T-helper 1 cell treated with Interleukin-12 subunit alpha and Interleukin-12 subunit beta and Interleukin-4 antibody, amounts not matched to agents 30 μg/mL and 1 μg/mL, for 36 hours (primary cell): Measurements from ENCODE around the gene TNFAIP3.

ENCODE experiments used
- H3K27ac Mint-ChIP-seq: one replicate; pipeline ENCODE4 v1.8.0; 2021; ENCODE audit warnings: mild to moderate bottlenecking, mixed read lengths
- H3K27me3 Mint-ChIP-seq: one replicate; pipeline ENCODE4 v1.8.0; 2021; ENCODE audit warnings: low read depth, mixed read lengths
- H3K36me3 Mint-ChIP-seq: one replicate; pipeline ENCODE4 v1.8.0; 2021; ENCODE audit warnings: low read depth, mixed read lengths
- H3K4me1 Mint-ChIP-seq: one replicate; pipeline ENCODE4 v1.8.0; 2021; ENCODE audit warnings: low read depth, mixed read lengths
- H3K4me3 Mint-ChIP-seq: one replicate; pipeline ENCODE4 v1.8.0; 2021; ENCODE audit warnings: mild to moderate bottlenecking, moderate library complexity, mixed read lengths
- H3K9me3 Mint-ChIP-seq: one replicate; pipeline ENCODE4 v1.8.0; 2021; ENCODE audit warnings: mixed read lengths

The TNFAIP3 gene

DNA sequence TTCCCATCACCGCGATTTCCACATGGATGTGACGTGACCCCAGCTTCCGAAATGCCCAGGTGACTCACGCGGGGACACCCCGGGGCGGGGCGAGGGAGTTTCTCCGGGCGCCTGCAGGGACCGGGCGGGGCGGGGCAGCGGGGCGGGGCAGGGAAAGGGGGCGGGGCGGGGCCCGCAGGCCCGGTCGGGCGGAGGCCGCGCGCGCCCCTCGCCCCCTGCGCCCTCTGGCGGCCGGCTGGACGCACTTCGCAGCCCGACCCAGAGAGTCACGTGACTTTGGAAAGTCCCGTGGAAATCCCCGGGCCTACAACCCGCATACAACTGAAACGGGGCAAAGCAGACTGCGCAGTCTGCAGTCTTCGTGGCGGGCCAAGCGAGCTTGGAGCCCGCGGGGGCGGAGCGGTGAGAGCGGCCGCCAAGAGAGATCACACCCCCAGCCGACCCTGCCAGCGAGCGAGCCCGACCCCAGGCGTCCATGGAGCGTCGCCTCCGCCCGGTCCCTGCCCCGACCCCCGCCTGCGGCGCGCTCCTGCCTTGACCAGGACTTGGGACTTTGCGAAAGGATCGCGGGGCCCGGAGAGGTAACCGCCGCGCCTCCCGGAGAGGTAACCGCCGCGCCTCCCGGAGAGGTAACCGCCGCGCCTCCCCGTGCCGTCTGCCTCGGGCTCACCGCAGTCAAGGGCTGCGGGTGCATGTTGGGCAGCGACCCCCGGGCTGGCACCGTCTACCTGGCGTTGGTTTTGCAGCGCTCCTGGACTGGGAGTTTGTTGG lies at the start of gene TNFAIP3:
TSS of gene TNFAIP3 (plus strand) at position 346 of the 771 bp plus-strand sequence. CDS start 3,969 bp downstream, outside the sequence.
- Mint-ChIP-seq H3K27me3 (no peaks in the 10 kb centered on the region), H3K27ac (peak within 1 kb of the TSS; percentile 87), H3K36me3 (peaks cover 45% of the 10 kb centered on the region), H3K4me1 (peaks cover 39% of the 10 kb centered on the region), H3K9me3 (no peaks in the 10 kb centered on the region), H3K4me3 (peak within 1 kb of the TSS; percentile 90)

DNA sequence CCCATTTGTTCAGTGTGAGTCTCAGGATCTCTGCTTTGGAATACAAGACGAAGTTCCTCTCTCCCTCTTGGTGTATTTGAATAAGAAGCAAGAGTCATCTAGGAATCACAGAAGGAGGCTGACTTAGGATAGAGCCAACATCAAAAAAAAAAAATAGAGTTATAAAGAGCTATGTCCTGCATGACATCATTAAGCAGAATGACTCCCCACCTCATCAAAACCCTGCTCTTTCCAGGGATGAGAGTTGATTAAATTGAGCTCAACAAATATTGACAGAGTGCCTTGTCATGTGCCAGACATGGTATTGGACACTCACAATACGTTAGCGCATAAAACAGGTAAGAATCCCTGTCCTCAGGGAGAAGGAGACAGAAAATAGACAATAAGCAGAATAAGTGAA lies 48.6 kb upstream of the TNFAIP3 start:
- H3K9me3 Mint-ChIP-seq: no peaks in the 10 kb centered on the region
- H3K36me3 Mint-ChIP-seq: peaks cover 3% of the 10 kb centered on the region
- peak overlapping the region; percentile 79 for H3K27ac Mint-ChIP-seq
- peaks cover 54% of the 10 kb centered on the region for H3K4me1 Mint-ChIP-seq
- no peaks in the 10 kb centered on the region for H3K27me3 Mint-ChIP-seq
- H3K4me3 Mint-ChIP-seq: peak overlapping the region; percentile 3

DNA sequence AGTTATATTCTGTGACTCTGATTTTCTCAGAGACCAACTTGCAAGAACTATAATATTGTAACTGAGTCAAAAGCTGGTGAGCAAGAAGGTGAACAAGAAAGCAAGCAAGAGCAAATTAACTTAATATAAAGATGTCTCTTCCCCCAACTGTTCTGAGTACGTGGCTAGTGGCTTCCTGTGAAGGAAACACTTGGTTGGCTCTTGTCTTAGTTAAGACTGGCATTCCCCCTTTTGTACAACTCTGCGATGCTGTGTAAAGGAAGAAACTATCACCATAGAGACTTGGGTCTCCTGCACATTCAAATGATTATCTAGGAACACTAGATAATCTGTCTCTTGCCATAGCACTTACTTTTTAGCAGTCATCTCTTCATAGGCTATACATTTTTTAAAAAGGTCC lies 47.3 kb upstream of the TNFAIP3 start:
- peak overlapping the region; percentile 93 for H3K27ac Mint-ChIP-seq
- peak overlapping the region; percentile 58 for H3K4me3 Mint-ChIP-seq
- no peaks in the 10 kb centered on the region for H3K9me3 Mint-ChIP-seq
- peaks cover 3% of the 10 kb centered on the region for H3K36me3 Mint-ChIP-seq
- H3K27me3 Mint-ChIP-seq: no peaks in the 10 kb centered on the region
- H3K4me1 Mint-ChIP-seq: peaks cover 66% of the 10 kb centered on the region

DNA sequence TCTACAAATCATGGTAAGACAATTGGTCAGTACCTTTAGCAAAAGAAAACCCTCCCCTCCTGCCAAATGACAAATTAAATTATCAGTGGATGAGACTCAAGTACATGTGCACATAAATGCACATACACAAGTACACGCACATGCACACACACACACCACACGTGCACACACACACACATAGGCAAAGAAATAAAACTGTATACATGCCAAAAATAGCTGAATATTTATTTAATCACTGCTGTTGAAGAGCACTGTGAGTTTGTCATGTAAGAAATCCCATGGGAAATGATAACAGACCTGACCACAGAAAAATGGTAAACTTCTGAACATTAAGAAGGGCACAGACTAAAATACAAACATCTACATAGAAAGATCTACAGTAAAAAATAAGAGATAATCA lies 46.6 kb upstream of the TNFAIP3 start:
- Mint-ChIP-seq H3K4me1 (peaks cover 72% of the 10 kb centered on the region), H3K4me3 (no peak overlapping the region), H3K36me3 (peaks cover 3% of the 10 kb centered on the region)

DNA sequence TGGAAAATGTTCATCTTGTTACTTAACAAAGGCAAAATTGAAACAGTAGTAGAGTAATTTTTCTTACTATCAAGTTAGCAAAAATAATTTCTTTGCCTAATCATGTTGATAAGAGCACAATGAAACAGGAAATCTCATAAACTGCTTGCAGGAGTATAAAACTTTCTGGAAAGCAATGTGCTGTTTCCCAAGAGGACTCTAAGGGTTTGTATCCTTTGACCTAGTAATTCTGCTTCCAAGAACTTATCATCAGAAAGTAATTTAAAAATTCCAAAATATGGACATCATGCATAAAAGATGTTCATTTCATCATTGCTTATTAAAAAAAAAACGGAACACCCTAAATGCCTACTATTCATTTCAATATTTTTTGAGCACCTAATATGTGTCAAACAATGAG lies 46.1 kb upstream of the TNFAIP3 start:
- Mint-ChIP-seq H3K4me3 (no peak overlapping the region), H3K27ac (peak overlapping the region; percentile 93)

More for the DNA sequence above, 46.6 kb upstream of the TNFAIP3 start:
- Mint-ChIP-seq H3K27me3 (no peaks in the 10 kb centered on the region), H3K27ac (peak overlapping the region; percentile 93), H3K9me3 (no peaks in the 10 kb centered on the region)

DNA sequence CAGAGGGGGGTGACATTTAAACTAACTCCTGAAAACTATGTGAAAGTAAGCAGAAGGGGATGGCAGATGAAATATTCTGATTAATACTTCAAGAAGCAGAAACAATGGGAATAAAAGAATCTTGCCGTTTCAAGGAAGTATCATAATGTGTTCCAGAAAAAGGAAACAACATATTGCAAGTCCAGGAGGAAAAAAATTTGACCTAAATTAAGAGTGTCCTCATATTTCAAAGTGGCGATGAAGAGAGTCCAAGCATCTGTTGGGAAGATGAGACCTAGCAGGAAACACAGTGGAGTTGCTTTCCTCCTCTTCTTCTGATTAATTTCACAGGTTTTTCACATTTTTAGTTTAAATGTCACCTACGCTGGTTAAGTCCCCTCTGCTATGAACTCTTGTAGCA lies 45.6 kb upstream of the TNFAIP3 start:
- no peak overlapping the region for H3K4me3 Mint-ChIP-seq
- H3K36me3 Mint-ChIP-seq: no peaks in the 10 kb centered on the region
- no peaks in the 10 kb centered on the region for H3K27me3 Mint-ChIP-seq
- no peaks in the 10 kb centered on the region for H3K9me3 Mint-ChIP-seq
- H3K27ac Mint-ChIP-seq: peak overlapping the region; percentile 13
- peaks cover 66% of the 10 kb centered on the region for H3K4me1 Mint-ChIP-seq

More for the DNA sequence above, 46.1 kb upstream of the TNFAIP3 start:
- H3K4me1 Mint-ChIP-seq: peaks cover 69% of the 10 kb centered on the region
- H3K27me3 Mint-ChIP-seq: no peaks in the 10 kb centered on the region
- H3K36me3 Mint-ChIP-seq: peaks cover 3% of the 10 kb centered on the region
- no peaks in the 10 kb centered on the region for H3K9me3 Mint-ChIP-seq

DNA sequence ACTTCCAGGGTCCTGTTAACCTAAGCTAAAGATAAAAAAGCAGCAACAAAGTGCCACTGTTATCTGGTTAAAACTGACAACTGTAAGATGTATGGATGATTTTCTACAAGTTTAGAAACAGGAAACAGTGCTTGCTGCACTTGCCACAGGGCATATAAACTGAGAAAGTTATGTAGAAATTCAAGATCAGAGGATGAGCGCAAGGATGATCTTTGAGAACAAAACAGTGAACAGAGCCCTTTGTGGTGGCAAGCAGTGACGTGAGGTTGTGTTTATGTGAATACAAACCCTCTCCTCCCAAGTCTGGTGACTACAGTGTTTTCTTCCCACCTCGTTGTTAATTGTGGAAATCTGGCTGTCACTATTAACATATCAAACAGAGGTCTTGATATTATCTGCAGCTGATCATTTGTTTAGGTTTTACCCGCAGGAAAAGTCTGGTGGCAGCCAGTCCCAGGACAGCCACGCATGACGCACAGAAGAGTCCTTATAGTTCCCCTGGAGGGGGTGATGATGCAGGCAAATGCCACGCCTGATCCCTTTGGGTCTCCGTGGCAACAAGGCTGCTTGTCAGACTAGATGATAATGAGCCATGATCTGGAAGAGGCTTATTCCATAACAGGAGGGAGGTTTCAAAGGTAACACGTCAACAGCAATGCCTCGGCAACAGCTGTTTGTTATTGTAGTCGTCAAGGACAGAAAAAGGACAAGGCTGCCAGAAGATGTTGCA lies 43.1 kb upstream of the TNFAIP3 start:
- Mint-ChIP-seq H3K27ac (peak overlapping the region; percentile 99), H3K9me3 (peaks cover under 1% of the 10 kb centered on the region), H3K4me3 (peak overlapping the region; percentile 76), H3K27me3 (no peaks in the 10 kb centered on the region), H3K4me1 (peaks cover 64% of the 10 kb centered on the region), H3K36me3 (no peaks in the 10 kb centered on the region)

DNA sequence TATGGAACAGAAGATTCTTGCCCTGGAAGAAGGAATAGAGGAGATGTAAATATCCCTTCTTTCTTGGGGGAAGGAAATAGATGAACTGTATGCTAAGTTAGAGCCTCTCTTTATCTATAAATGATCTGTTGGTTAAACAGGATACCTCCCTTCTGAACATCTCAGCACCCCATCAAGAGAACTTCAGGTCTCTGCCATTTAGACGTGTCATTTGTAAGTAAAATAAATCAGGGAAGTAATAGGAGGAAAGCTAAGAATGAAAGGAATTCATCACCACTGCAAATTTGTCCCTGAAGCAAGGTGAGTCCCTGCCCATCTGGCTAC lies 42.5 kb upstream of the TNFAIP3 start:
- H3K9me3 Mint-ChIP-seq: peaks cover 6% of the 10 kb centered on the region
- H3K4me1 Mint-ChIP-seq: peaks cover 68% of the 10 kb centered on the region
- peak overlapping the region; percentile 76 for H3K4me3 Mint-ChIP-seq
- H3K36me3 Mint-ChIP-seq: no peaks in the 10 kb centered on the region
- H3K27me3 Mint-ChIP-seq: no peaks in the 10 kb centered on the region
- peak overlapping the region; percentile 99 for H3K27ac Mint-ChIP-seq

DNA sequence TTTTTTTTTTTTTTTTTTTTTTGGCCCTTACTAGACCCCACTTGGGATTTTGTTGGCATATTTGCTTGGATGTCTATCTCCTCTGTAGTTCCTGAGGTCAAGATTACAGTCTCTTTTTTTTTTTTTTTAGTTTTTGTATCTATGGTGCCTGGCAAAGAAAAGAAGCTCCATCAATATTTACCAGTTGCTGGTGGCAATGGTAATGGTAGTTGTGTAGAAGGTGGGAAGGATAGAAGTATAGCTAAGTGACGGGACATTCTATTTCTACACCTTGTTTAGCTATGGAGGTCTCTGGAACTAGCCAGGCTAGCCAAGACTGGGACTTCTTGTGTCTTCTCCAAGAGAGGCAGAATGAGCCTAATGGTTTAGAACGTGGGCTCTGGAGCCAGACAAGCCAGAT lies 42.2 kb upstream of the TNFAIP3 start:
- no peaks in the 10 kb centered on the region for H3K27me3 Mint-ChIP-seq
- H3K36me3 Mint-ChIP-seq: no peaks in the 10 kb centered on the region
- H3K4me3 Mint-ChIP-seq: no peak overlapping the region
- peak overlapping the region; percentile 99 for H3K27ac Mint-ChIP-seq
- peaks cover 6% of the 10 kb centered on the region for H3K9me3 Mint-ChIP-seq
- peaks cover 68% of the 10 kb centered on the region for H3K4me1 Mint-ChIP-seq

DNA sequence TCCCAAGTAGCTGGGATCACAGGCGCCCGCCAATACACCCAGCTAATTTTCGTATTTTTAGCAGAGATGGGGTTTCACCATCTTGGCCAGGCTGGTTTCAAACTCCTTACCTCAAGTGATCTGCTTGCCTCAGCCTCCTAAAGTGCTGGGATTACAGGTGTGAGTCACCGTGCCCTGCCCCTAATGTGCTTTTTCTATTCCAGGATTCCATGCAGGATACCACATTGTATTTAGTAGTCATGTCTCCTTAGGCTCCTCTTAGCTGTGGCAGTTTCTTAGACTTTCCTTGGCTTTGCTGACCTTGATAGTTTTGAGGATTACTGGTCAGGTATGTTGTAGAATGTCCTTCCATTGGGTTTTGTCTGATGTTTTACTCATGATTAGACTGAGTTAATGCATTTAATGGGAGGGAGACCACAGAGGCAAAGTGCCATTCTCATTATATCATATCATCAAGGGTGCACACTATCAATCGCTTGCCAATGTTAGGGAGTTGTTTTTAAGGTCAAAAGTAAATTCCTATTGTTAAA lies 39.6 kb upstream of the TNFAIP3 start:
- H3K4me1 Mint-ChIP-seq: peaks cover 67% of the 10 kb centered on the region
- no peaks in the 10 kb centered on the region for H3K27me3 Mint-ChIP-seq
- H3K36me3 Mint-ChIP-seq: no peaks in the 10 kb centered on the region
- H3K4me3 Mint-ChIP-seq: no peak overlapping the region
- peaks cover 6% of the 10 kb centered on the region for H3K9me3 Mint-ChIP-seq
- H3K27ac Mint-ChIP-seq: peak overlapping the region; percentile 93

DNA sequence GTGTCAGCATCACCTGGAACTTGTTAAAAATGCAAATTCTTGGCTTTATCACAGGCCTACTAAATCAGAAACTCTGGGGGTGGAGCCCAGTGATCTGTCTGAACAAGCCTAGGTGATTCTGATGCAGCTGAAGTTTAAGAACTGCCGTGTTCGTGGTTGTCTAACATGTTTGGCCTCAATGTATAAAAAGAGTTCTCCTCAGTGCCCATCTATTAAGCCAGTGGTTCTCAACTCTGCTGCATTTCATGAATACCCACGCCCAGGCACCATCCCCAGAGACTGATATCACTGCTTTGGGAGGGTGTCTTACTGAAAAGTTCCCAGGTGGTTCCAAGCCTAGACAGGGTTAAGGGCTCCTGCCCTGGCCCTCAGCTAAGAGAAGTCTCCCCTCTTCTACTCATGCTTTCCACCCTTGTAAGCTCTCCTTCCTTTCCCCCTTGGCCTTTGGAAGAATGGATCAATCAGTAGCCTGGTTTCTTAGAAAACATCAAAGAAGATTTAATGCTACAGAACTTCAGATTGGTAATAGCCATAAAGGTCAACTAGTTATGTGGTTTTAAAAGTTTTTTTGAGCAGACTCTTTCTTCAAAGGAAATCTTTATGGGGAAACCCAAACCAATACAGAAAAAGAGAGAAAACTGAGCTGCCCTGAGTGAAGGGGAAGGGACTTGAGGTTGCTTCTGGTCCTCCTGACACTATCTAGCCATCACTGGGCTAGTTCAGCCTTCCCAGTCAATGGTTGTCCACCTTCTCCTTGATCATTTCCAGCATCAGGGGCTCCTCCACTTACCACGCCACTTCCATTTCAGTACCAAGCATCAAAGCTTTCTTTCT lies 38.9 kb upstream of the TNFAIP3 start:
- H3K9me3 Mint-ChIP-seq: peaks cover 6% of the 10 kb centered on the region
- H3K4me3 Mint-ChIP-seq: peak overlapping the region; percentile 55
- no peaks in the 10 kb centered on the region for H3K27me3 Mint-ChIP-seq
- H3K27ac Mint-ChIP-seq: peak overlapping the region; percentile 93
- peaks cover 64% of the 10 kb centered on the region for H3K4me1 Mint-ChIP-seq
- no peaks in the 10 kb centered on the region for H3K36me3 Mint-ChIP-seq

DNA sequence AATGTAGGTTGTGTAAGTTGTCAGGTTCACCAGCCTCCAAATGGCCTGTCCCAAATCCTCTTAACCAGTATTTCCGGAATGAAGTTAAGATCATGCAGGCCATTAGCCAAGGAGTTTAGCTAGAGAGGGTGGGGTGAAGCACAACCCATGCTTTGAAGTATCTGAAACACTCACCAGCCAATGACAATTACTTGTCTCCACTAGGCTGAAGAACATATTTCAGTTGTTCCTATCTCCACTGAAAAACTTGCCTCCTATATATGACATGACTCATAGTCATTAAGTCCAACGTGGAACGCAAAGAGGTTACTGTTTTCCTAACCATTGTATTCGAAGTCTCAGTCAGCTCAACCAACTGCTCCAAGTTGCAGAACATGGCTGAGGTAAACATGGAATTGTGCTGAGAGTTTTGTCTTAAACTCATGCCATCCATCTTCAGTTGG lies 37.4 kb upstream of the TNFAIP3 start:
- Mint-ChIP-seq H3K9me3 (peaks cover 10% of the 10 kb centered on the region), H3K36me3 (peaks cover 5% of the 10 kb centered on the region), H3K4me1 (peaks cover 51% of the 10 kb centered on the region), H3K4me3 (no peak overlapping the region), H3K27me3 (no peaks in the 10 kb centered on the region), H3K27ac (peak overlapping the region; percentile 18)

DNA sequence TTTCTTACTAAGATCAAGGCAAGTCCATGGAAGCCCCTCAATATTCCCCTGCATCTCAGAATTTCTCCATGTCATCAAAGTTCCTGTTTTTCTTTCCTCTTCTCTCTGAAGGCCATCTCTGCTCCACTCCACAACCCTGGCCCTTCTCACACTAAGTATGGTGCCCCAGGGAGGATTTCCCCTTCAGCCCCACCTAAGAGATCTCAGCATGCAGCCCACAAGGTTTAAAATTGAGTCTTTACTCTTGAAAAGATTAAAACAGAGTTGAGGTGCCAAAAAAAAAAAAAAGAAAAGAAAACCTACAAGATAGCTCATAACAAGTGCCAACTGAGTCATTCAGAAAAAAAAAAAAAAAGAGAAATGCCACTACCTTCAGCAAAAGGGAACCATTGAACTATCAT lies 36.5 kb upstream of the TNFAIP3 start:
- Mint-ChIP-seq H3K36me3 (peaks cover 5% of the 10 kb centered on the region), H3K4me1 (peaks cover 45% of the 10 kb centered on the region), H3K27me3 (no peaks in the 10 kb centered on the region), H3K4me3 (peak overlapping the region; percentile 10), H3K27ac (peak overlapping the region; percentile 80), H3K9me3 (peaks cover 10% of the 10 kb centered on the region)

DNA sequence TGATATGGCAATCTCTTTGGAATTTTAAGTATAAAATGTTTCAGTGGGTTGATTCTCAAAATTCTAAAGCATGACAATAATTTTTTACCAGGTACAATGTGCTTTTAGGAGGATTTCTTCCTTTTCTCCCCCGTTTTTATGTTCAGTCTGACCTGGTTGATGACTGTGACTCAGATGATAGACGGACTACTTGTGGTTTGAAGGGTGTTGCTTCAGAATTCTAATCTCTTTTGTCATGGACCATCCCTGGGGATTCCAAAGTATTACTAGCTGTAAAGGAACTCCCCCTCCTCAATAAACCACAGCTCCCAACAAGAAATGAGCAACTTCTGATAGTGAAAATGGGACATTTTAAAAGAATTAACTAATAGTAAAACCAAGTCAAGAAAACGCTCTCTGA lies 34.9 kb upstream of the TNFAIP3 start:
- Mint-ChIP-seq H3K4me1 (peaks cover 44% of the 10 kb centered on the region), H3K36me3 (peaks cover 5% of the 10 kb centered on the region), H3K27ac (no peak overlapping the region), H3K4me3 (no peak overlapping the region), H3K9me3 (peaks cover 10% of the 10 kb centered on the region), H3K27me3 (no peaks in the 10 kb centered on the region)
